Iris pigment epithelial cell (primary cell): ENCODE results near the gene FRAS1.
"Not testable (repeated sequence)": the region's sequence is repeated elsewhere in the genome, so short reads cannot be mapped to it uniquely, and the experiment has no call there.

Source experiments
- DNase-seq: peaks from one replicate; pipeline ENCODE4 v3.0.0-alpha.2; 2011; ENCODE audit warnings: low read depth

The FRAS1 gene, protein sequence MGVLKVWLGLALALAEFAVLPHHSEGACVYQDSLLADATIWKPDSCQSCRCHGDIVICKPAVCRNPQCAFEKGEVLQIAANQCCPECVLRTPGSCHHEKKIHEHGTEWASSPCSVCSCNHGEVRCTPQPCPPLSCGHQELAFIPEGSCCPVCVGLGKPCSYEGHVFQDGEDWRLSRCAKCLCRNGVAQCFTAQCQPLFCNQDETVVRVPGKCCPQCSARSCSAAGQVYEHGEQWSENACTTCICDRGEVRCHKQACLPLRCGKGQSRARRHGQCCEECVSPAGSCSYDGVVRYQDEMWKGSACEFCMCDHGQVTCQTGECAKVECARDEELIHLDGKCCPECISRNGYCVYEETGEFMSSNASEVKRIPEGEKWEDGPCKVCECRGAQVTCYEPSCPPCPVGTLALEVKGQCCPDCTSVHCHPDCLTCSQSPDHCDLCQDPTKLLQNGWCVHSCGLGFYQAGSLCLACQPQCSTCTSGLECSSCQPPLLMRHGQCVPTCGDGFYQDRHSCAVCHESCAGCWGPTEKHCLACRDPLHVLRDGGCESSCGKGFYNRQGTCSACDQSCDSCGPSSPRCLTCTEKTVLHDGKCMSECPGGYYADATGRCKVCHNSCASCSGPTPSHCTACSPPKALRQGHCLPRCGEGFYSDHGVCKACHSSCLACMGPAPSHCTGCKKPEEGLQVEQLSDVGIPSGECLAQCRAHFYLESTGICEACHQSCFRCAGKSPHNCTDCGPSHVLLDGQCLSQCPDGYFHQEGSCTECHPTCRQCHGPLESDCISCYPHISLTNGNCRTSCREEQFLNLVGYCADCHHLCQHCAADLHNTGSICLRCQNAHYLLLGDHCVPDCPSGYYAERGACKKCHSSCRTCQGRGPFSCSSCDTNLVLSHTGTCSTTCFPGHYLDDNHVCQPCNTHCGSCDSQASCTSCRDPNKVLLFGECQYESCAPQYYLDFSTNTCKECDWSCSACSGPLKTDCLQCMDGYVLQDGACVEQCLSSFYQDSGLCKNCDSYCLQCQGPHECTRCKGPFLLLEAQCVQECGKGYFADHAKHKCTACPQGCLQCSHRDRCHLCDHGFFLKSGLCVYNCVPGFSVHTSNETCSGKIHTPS (N-terminal part only)

DNA sequence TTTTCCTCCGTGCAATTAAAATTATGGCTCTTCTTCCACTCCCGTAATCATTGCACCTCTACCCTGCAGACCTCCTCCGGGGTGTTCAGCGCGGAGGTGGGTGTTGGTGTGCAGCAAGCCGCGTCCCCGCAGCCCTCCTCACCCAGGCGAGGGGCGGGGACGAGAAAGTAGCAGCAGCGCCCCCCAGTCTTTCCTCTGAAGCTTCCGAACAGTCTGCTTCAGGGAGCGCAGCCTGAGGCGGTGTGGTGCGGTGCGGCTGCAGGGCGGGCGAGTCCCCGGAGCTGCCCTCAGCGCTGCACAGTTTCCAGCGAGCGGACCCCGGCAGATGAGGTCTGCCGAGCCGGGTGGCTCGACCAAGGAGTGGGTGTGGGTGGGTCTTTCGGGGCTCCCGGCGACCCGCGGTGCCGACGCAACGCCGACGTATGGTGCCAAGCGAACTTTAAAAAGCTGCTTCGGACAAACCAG, at the start of gene FRAS1:
Gene FRAS1 (plus strand): TSS at position 189 of the 465 bp plus-strand sequence. CDS start 687 bp downstream, outside the sequence.
- peak; percentile 45 for DNase-seq

DNA sequence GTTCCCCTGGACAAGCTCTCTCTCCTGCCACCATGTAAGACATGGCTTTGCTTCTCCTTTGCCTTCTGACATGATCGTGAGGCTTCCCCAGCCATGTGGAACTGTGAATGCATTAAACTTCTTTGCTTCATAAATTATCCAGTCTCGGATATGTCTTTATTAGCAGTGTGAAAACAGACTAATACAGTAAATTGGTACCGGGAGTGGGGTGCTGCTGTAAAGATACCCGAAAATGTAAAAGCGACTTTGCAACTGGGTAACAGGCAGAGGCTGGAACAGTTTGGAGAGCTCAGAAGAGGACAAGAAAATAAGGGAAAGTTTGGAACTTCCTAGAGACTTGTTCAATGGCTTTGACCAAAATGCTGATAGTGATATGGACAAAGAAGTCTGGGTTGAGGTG, 46.1 kb upstream of the FRAS1 start:
- DNase-seq: not testable (repeated sequence)

DNA sequence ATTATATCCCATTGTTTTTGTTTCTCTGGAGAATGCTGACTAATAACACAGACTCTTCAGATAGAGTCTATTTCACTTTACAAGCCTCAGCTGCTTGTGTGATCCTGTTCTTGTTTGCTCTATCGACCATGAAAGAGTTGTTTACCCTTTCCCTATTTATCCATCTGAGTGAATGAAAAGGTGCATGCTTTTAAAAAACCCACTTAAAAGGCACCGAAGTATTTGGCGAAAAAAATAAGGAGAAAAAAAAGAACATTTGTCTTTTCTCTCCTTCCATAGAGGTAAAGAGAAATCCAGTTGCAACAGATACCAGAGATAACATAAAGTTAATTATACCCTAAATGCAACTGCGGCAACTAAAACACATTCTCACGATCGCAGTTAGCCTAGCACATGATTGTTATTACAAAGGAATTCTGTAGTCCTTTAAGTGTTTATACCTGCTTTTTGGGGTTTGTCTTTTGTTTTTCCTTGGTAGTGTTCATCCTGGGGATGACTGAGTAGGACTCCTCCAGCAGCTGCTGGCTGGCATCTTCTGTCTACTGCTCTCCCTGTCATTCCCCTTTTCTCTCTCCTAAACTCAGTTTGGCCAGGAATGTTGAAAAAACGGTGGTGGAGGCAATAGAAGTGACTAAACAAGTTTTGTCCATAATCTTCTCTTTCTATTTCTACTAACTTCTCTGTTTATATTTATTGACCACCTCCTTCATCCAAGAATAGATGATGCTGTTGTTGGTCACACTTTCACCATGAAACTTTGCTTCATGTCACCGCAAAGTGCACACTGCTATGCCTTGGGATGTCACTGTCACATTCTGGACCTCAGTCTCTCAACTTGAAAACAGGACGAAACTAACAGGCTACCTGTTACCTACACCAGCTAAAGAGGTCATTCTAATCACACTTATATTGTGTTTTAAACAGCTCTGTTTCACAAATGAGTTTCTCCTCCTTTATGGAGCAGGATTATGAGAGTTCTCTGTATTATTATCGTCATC, 41.9 kb upstream of the FRAS1 start:
- no peak for DNase-seq

DNA sequence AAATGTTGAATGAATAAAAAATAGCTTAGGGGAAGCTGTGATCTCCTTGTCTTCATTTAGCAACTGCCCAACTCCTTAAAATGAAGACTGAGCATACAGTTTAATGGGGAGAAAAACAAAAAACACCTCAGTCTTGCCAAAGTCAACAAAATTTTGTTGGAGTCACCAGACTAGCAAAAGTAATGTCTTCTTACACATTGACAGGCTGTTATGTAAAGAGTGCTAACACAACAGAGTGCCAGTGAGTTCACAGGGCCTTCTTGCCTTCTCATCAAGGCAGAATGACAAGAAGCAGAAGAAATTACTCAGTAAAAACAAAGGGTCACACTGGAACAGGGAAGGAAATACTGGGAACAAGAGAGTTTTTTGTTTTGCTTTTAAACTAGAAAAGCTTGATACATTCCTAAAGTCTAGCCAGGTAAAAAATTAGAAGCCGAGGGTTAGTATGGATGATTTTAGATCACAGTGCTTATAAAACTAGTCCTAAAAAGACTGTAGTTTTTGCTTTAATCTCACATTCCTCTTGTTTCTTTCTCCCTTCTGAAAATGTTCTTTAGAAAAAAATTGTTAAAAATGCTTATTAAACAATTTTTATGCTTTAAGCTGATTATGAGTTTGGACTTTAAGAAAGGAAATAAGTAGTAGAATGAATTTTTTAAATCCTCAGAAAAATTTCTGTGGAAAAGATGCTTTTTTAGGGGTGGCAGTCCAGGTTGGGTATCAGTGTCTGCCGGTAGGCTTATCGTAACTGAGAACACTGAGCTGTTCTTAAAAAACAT, 38.7 kb upstream of the FRAS1 start:
- no peak for DNase-seq

DNA sequence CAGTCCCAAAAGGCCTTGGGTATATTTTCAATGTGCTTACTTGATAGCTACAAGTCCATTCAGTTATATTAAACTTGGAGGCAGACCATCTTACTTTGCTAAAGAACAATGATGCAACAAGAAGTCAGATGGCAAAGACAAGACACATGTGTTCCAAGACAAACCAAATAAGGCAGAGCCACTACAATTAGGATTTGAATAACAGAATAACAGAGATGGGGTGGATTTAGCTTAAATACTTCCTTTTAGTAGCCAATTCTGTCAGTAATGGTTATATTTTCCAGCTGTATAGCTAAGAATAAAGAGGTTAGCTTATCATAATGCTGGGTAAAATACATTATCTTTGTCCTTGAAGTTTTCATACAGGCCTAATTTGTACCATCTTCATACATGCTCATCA, 37.7 kb upstream of the FRAS1 start:
- DNase-seq: no peak

DNA sequence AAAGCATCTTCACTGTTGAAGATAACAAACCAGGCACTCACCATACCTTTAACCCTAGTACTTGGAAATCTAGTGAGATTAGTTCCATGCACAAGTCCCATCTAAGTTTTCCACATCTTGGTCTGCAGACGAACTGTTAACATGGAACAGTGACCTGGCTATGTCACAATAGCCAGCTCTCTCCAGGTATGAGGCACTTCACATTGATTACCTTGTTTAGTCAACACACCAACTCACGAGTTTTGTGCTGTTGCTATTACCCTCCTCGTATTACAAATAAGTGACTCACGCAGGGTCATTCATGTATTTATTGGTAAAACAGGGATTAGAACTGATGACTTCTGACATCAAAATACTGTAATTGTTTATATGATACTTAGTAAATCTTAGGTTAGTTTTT, 36.4 kb upstream of the FRAS1 start:
- no peak for DNase-seq

DNA sequence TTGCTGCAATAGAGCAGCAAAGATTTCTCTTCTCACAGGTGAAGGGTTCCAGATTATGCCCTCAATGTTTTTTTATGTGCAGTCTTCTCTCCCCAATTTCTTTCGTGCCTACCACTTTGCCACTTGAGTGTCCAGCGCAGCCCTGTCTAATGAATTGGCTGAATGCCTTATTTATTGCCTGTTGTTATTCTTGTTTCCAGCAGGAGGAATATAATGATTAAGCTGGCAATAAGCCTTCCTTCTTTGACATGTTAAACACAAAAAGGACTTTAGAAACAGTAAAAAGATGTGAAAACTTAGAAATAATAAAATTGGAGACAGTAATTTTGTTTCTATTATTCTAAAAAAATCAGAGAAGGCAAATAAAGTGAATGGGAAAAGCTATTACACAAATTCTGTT, 34.6 kb upstream of the FRAS1 start:
- no peak for DNase-seq

DNA sequence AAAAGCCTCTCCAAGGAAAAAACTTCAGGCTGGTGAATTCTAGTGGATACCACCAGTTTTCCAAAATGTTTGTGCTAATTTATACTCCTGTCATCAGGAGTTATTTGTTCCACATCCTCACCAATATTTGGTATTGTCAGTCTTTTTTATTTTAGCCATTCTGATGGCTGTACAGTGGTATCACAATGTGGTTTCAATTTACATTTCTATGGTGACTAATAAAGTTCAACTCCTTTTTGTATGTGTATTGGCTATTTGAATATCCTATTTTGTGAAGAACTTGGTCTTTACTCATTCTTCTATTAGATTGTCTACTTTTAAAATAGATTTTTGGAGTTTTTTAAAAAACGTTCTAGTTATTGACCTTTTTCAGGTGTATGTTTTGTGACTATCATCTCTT, 33.0 kb upstream of the FRAS1 start:
- peak; percentile 2 for DNase-seq

DNA sequence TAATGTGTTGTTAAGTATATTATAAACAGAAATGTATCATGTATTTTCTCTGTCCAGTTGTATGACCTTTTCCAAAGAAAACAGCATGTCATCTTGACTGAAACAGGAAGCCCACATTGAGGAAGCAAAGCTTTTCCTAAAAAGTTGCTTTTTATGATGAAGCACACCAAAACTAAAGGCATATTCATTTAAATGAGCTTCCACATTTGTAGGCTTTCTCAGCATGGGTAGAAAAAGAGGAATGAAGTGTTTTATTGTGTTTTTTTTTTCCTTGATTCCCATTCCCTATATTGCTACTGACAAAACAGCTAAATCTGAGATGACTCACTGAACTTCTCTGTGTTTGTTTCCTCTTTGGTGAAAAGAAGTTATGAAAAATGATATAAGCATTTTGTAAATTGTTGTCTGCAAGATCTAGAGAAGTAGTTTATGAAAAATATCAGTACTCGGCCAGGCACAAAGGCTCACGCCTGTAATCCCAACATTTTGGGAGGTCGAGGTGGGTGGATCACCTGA, 32.5 kb upstream of the FRAS1 start:
- peak; percentile 6 for DNase-seq

DNA sequence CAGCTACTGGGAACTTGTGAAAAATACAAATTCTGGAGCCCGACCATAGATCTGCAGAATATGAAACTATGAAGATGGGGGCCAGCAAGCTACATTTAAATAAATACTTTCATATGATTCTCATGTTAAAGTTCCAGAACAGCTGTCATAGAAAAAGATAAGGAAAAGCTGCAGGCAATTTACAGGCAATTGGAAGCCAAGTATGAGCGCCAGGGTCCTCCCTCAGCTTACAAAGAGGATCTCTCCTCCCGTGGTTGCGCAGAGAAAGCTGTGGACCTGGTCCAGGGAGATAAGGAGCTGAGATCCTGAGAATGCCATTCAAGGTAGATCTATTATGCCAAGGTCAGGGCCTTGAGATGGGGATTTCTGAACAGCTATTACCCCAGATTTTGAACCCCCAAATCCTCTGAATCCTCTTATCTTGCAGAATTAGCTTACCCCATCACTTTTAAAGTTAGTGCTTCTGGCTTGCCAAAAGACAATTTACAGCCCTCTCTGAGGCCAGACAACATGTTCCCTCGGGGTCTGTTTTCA, 25.6 kb upstream of the FRAS1 start:
- no peak for DNase-seq

DNA sequence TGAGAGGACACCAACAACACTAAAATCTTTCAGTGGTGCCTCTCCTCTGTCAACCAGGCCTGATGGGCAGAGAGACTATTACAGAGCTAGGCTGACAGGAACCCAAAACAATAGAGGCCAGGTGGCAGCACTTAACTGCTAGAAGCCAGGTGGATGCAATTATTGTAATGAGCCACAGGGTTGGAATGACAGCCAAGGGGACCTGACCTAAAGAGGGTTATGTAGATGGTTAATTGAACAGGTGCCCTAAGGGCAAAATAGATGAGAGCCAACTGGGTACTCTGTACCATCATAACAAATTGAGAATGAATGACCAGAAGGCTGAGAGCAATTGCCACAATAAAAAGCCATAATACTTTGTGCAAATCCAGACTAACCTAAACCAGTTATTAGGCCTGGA, 24.7 kb upstream of the FRAS1 start:
- no peak for DNase-seq

DNA sequence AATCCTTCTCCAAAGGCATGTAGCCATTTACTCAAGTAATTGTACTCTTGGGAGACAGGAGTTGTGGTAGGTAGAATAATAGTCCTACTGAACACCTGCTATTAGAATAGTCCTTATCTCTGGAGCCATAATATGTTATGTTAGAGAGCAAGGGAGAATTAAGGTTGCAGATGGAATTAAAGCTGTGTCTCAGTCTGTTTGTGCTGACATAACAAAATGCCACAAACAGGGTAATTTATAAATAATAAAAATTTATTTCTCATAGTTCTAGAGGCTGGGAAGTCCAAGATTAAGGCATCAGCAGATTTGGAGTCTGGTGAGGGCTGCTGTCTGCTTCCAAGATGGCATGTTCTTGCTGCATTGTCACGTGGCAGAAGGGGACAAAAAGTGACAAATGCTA, 24.2 kb upstream of the FRAS1 start:
- DNase-seq: no peak

DNA sequence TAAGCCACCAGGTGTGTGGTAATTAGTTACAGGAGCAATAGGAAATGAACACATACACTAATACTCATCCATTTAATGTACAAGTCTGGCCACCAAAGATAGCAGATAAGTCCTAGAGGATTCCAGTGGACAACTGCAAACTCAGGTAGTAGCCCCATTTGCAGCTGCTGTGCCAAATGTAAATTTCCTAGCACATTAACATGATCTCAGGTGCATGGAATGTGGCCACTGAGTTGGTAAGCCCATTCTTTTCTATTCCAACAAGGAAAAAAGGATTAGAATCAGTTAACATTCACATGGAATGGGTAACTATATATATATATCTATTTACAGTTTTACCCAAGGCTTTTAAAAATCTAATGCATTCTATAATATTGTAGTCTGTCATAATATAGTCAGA, 23.3 kb upstream of the FRAS1 start:
- DNase-seq: no peak

DNA sequence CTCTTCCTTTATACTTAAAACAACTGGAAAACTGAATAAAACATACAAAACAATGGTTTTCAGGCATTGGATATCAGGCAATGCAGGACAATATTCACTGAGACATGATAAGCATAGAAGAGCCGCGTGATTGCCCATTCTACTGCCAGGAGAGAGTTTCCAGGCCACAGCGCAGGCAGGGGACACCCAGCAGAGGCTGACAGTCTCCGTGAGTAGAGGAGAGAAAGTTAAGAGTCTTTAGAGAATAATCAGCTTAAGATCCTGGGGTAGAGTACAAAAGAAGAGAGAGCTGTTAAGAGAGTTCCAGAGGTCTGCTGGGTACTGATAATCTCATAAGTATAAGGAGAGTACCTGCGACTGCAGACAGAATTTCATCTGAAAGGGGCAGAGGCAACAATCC, 18.4 kb upstream of the FRAS1 start:
- no peak for DNase-seq

DNA sequence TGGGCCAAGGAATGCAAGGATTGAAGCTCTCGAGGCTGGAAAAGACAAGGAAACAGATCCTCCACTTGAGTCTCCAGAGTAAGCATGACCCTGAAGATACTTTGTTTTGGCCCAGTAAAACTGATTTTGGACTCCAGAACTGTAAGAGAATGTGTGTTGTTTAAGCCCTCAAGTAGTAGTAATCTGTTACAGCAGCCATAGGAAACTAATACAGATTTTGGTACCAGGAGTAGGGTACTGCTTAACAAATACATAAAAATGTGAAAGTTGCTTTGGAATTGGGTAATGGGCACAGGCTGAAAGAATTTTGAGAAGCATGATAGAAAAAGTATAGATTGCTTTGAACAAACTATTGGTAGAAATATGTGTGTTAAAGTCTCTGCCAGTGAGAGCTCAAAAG, 17.4 kb upstream of the FRAS1 start:
- DNase-seq: no peak

DNA sequence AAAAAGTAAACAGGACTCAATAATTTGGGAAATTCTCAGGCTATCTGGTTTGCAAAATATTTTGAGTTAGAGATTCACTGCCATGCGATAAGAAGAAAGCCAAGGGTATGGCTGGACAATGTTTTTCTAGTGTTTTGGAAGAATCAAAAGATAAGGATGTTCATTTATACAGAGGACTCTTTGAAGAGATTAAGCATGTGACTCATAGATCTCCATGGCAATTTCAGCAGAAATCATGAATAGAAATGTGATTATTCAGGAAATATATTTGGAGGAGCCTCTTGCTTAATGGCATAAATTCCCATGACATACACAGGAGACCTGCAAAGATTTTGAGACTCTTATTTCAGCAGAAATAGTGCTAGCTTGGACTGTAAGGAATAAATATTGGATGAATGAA, 16.7 kb upstream of the FRAS1 start:
- peak; percentile 51 for DNase-seq

DNA sequence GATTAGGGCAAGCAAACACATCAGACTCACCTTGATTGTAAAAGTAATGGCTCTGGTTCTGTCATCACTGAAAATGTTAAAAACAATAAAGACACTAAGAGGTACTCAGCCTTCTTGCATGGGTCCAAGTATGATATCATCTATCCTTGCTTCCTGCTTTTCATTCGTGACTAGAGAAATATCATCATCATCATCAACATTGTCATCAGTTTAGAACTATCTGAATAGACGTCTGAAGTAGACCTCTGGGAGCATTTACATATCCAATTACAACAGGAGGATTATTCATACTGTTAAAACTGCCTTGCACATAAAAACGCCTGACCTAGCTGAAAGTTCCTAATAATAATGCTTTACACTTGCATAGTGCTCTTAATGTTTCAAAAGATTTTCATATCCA, 9.8 kb upstream of the FRAS1 start:
- DNase-seq: no peak

DNA sequence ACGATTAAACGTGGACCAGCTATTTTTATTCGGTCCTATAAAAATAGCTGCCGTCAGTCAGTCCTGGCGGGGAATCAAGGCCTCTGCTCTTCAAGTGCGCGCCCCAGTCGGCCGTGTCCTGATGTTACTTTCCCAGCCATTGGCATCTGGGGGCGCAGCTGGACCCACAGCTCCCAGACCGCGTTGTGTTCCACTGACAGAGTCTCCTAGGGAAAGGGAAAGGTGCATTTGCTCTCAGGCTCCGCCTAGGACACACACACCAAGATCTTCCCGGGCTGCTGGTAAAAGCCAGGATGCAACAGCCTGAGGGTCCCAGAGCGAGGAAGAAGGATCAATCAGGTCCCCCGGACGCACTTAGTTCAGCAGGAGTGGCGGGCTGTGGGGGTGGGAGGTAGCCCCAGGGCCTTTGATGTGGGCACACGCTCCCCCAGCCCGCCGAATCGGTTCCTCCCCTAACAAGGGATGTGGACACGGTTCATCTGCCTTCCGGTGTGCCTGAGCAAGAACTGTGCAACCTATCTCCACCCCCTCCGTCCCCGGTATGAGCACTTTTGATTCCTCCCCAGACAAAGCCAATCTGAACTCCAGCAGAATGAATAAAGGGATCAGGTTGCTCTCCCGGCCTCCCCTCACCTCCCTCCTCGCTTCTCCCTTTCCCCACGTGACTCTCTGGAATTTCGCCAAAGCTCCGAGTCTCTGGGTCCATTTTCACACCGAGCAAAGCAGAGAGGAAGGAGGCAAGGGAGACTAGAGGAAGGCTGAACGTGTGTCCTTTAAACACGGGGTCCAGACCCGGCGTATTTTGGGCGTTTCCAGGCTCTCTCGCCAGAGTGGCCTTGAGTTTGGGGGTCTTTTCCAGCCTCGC, 626 bp upstream of the FRAS1 start:
- DNase-seq: peak; percentile 82
